Hematopoietic multipotent progenitor cell treated with erythropoietin and hydrocortisone succinate and interleukin-3 and kit ligand, for 6 days (in vitro differentiated cells): Measurements from ENCODE around the gene TBL3.
"Not testable (repeated sequence)": the region's sequence is repeated elsewhere in the genome, so short reads cannot be mapped to it uniquely, and the experiment has no call there.

ENCODE experiments used
- DNase-seq: peaks from one replicate; pipeline ENCODE4 v3.0.0-alpha.2; 2015

TBL3 gene

GRCh38 chr16:1971796-1972489, at the start of gene TBL3:
Gene TBL3, plus strand, starts transcription at chr16:1972053. Its CDS starts 112 bp downstream, at chr16:1972165.
- peak; percentile 96 for DNase-seq

GRCh38 chr16:1922357-1922756, 49.5 kb upstream of the TBL3 start:
- DNase-seq = no peak

- peak; percentile 52 for DNase-seq
Observed at GRCh38 chr16:1923299-1924034, 48.4 kb upstream of the TBL3 start.

GRCh38 chr16:1924095-1924494, 47.8 kb upstream of the TBL3 start:
- no peak for DNase-seq

GRCh38 chr16:1926271-1926670, 45.6 kb upstream of the TBL3 start:
- DNase-seq = no peak

- DNase-seq = peak; percentile 53
Observed at GRCh38 chr16:1929105-1929504, 42.7 kb upstream of the TBL3 start.

GRCh38 chr16:1929578-1930337, 42.1 kb upstream of the TBL3 start:
- peak; percentile 89 for DNase-seq

GRCh38 chr16:1930338-1930720, 41.5 kb upstream of the TBL3 start:
- DNase-seq = no peak

- DNase-seq = no peak
Observed at GRCh38 chr16:1932050-1933028, 39.5 kb upstream of the TBL3 start.

GRCh38 chr16:1933097-1933661, 38.7 kb upstream of the TBL3 start:
- DNase-seq = no peak

- no peak for DNase-seq
Observed at GRCh38 chr16:1936945-1937479, 34.8 kb upstream of the TBL3 start.

GRCh38 chr16:1938316-1938715, 33.5 kb upstream of the TBL3 start:
- peak; percentile 55 for DNase-seq

- DNase-seq = no peak
Observed at GRCh38 chr16:1938910-1939309, 32.9 kb upstream of the TBL3 start.

GRCh38 chr16:1939833-1940232, 32.0 kb upstream of the TBL3 start:
- DNase-seq = not testable (repeated sequence)

GRCh38 chr16:1940273-1941161, 31.3 kb upstream of the TBL3 start:
- DNase-seq = no peak

- DNase-seq = no peak
Observed at GRCh38 chr16:1941162-1942046, 30.4 kb upstream of the TBL3 start.

- DNase-seq = peak; percentile 47
Observed at GRCh38 chr16:1942047-1942809, 29.6 kb upstream of the TBL3 start.

GRCh38 chr16:1942810-1943726, 28.8 kb upstream of the TBL3 start, which contains the start of gene MSRB1:
Gene MSRB1, minus strand, starts transcription at chr16:1943199. Its CDS starts 43 bp downstream, at chr16:1943156.
- DNase-seq = peak; percentile 100
